Forelimb muscle (tissue), 1 donor: ENCODE data around the gene PDE11A. TPM values are rescaled to one million over a fixed set of nuclear protein-coding genes. Genes with fewer than 3 reads are reported as not detected.

Experiments used
- polyA plus RNA-seq: library from polyadenylated mRNA; unstranded; fragments of 120-200 nt; gene quantifications from one replicate; pipeline ENCODE4 v1.2.1, GENCODE V29; 2013; ENCODE audit not compliant: insufficient read length

Gene PDE11A
- polyA plus RNA-seq, 1 donor: 1.00 TPM

Other genes with a start within 250 kb of the PDE11A start
- gene RBM45, start 39.7 kb upstream of the PDE11A start, polyA plus RNA-seq: 11.0 TPM
- 6.2 TPM for gene OSBPL6, start 121.7 kb upstream of the PDE11A start, polyA plus RNA-seq